Naive thymus-derived CD4-positive, alpha-beta T cell (primary cell): ENCODE measurements around the gene C20orf173. TPM values are rescaled to one million over a fixed set of nuclear protein-coding genes. Genes with fewer than 3 reads are reported as not detected.
A peak's percentile ranks its signal among the peaks of the same experiment; 100 is the strongest.

ENCODE experiments used
- ATAC-seq: fragments of 150-1000 bp; cut with Tn5 transposase; 2 replicates; pipeline ENCODE4 v1.10.0; 2021; ENCODE audit warnings: mild to moderate bottlenecking, moderate library complexity
- CTCF ChIA-PET: fragments of 350-600 bp; sonication (Branson Sonifier 250); formaldehyde crosslinking; loops from one replicate; lab custom pipeline; 2021; ENCODE audit warnings: antibody characterized with exemption; lab: Charles Lee
- POLR2A ChIA-PET: fragments of 350-600 bp; sonication (Branson Sonifier 250); formaldehyde crosslinking; loops from one replicate; lab custom pipeline; 2021; ENCODE audit warnings: antibody characterized with exemption, inconsistent platforms; lab: Charles Lee
- DNase-seq, 9 donors: peaks; one replicate each; pipeline versions ENCODE4 v3.0.0 to v3.0.0-alpha.2; 2020 to 2022; ENCODE audit warnings: mixed read lengths in 1 of 9
- H3K27ac ChIP-seq: one replicate; pipeline ENCODE4 v1.7.0; 2013; ENCODE audit warnings: mild to moderate bottlenecking, low read depth, low read length, moderate library complexity
- H3K27me3 ChIP-seq, 2 donors: one replicate each; pipeline ENCODE4 v1.7.0; 2013; ENCODE audit warnings: low read length in 2 of 2, mild to moderate bottlenecking in 2 of 2, moderate library complexity in 2 of 2; ENCODE audit not compliant: control insufficient read depth in 2 of 2, insufficient read depth in 2 of 2
- H3K36me3 ChIP-seq, 3 experiments: 1 replicate in 2 of 3; 2 replicates in 1 of 3; pipeline ENCODE4 v1.7.0; 2013; ENCODE audit warnings: low read length in 3 of 3, mild to moderate bottlenecking in 3 of 3, moderate library complexity in 1 of 3; ENCODE audit not compliant: insufficient read depth in 3 of 3, control insufficient read depth in 2 of 3
- H3K4me1 ChIP-seq, 2 donors: one replicate each; pipeline ENCODE4 v1.7.0; 2013; ENCODE audit warnings: low read length in 2 of 2, mild to moderate bottlenecking in 2 of 2, moderate library complexity in 1 of 2; ENCODE audit not compliant: control insufficient read depth in 2 of 2, insufficient read depth in 2 of 2
- H3K4me3 ChIP-seq: 2 replicates; pipeline ENCODE4 v1.7.0; 2013; ENCODE audit warnings: mild to moderate bottlenecking, low read length
- H3K9me3 ChIP-seq, 3 experiments: 1 replicate in 2 of 3; 2 replicates in 1 of 3; pipeline ENCODE4 v1.7.0; 2013; ENCODE audit warnings: low read length in 3 of 3; ENCODE audit not compliant: control insufficient read depth in 2 of 3
- H3K27ac Mint-ChIP-seq, 9 donors: one replicate each; pipeline ENCODE4 v1.8.0; 2020 to 2022; ENCODE audit warnings: mixed read lengths in 9 of 9, mild to moderate bottlenecking in 8 of 9, moderate library complexity in 5 of 9, inconsistent platforms in 2 of 9
- H3K27me3 Mint-ChIP-seq, 5 donors: one replicate each; pipeline ENCODE4 v1.8.0; 2021 to 2022; ENCODE audit warnings: mixed read lengths in 5 of 5, mild to moderate bottlenecking in 1 of 5
- H3K36me3 Mint-ChIP-seq, 5 donors: one replicate each; pipeline ENCODE4 v1.8.0; 2020 to 2022; ENCODE audit warnings: mixed read lengths in 5 of 5, mild to moderate bottlenecking in 3 of 5, inconsistent platforms in 1 of 5
- H3K4me1 Mint-ChIP-seq, 7 donors: one replicate each; pipeline ENCODE4 v1.8.0; 2020 to 2022; ENCODE audit warnings: mixed read lengths in 7 of 7, mild to moderate bottlenecking in 3 of 7, inconsistent platforms in 1 of 7
- H3K4me3 Mint-ChIP-seq, 10 donors: one replicate each; pipeline ENCODE4 v1.8.0; 2020 to 2022; ENCODE audit warnings: mild to moderate bottlenecking in 10 of 10, mixed read lengths in 10 of 10, moderate library complexity in 6 of 10, inconsistent platforms in 2 of 10
- H3K9me3 Mint-ChIP-seq, 11 donors: one replicate each; pipeline ENCODE4 v1.8.0; 2020 to 2022; ENCODE audit warnings: mixed read lengths in 11 of 11, mild to moderate bottlenecking in 4 of 11, inconsistent platforms in 1 of 11, moderate library complexity in 1 of 11
- intact Hi-C, 2 donors: fragments of 100-400 bp; cut with micrococcal nuclease; formaldehyde crosslinking; loops; one replicate each; pipeline ENCODE4 v1.15.1; 2023
- polyA plus RNA-seq, 2 donors: library from polyadenylated mRNA; unstranded; fragments of 300-500 nt; fragmentation: Illumina TruSeq; gene quantifications; one replicate each; pipeline ENCODE4 v1.2.3, GENCODE V29; 2021
- total RNA-seq, 6 experiments: library from RNA in 5 of 6; stranded (reverse) in 5 of 6; gene quantifications; 1 replicate in 5 of 6; 2 replicates in 1 of 6; pipeline ENCODE4 v1.2.3 and lab custom pipeline; 2021 to 2026

The C20orf173 gene
- total and polyA plus RNA-seq, 7 experiments from 2014 or later: not detected

DNA sequence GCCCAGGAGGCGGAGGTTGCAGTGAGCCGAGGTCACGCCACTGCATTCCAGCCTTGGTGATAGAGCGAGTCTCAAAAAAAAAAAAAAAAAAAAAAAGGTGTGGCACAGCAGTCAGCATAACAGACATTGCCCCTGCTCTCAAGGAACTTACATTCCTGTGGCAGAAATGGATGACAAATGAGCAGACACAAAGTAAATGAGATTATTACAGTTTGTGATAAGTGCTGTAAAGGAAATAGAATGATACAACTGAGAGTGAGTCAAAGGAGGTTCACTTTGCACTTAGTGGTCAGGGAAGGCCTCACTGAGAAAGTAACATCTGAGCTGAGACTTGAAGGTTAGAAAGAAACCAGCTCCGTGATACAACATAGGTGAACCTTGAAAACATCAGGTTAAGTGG is 37.6 kb downstream of the C20orf173 start:
- peaks cover 23 to 27% of the 10 kb centered on the region in 2 donors for H3K4me1 ChIP-seq
- H3K9me3 ChIP-seq: no peaks in the 10 kb centered on the region
- Mint-ChIP-seq H3K4me3 (peak overlapping the region; percentile 99 to 100 (median 99)), H3K27ac (peak overlapping the region; percentile 98 to 100 (median 99)), H3K36me3 (peaks cover 24 to 50% (median 29%) of the 10 kb centered on the region in 5 donors), H3K9me3 (no peaks in the 10 kb centered on the region), H3K4me1 (peaks cover 47 to 87% (median 70%) of the 10 kb centered on the region in 7 donors), H3K27me3 (no peaks in the 10 kb centered on the region)
- no peaks in the 10 kb centered on the region for H3K27me3 ChIP-seq
- peak overlapping the region; percentile 84 for H3K27ac ChIP-seq
- intact Hi-C loops: loop anchor here (1.0 to 5.0 kb wide), 5 partner anchors 29 to 173 kb away; partner anchors contain the start of genes CEP250 (in 1 of the 2) and ERGIC3 (in 1 of the 2)
- peaks cover 12 to 45% (median 18%) of the 10 kb centered on the region in 3 experiments for H3K36me3 ChIP-seq
- DNase-seq (no peak), ATAC-seq (no peak)
- peak overlapping the region; percentile 92 for H3K4me3 ChIP-seq
- ChIA-PET CTCF (interaction anchor here (0.6 to 1.0 kb wide), 2 partner anchors 12 to 491 kb away, joined by 3 to 5 read pairs; no protein-coding TSS in a partner anchor), POLR2A (interaction anchor here (0.6 to 3.6 kb wide), 5 partner anchors 17 to 124 kb away, joined by 4 to 32 read pairs (median 7); partner anchors contain the start of genes CEP250 and ERGIC3)

DNA sequence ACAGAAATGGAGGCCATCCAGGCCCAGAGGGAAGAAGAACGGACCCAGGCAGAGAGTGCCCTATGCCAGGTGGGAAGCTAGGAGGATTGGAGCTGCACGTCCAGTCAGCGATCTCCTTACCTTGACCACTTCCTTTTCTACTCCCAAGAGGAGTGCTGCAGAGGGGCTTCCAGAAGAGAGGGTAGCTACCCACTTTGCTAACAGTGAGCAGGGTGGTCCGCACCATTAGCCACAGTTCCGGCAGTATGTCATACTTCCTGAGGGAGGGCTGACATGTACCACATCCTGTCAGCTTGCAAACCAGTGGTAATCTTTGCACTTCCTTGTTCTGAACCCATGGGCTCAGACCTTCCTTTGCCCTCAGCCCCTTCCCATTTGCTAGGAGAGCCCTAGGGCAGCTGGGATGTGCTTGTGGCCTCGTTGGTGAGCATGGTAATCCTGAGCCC is 38.7 kb downstream of the C20orf173 start:
- Mint-ChIP-seq H3K27ac (peak overlapping the region; percentile 98 to 100 (median 99)), H3K36me3 (peaks cover 20 to 46% (median 26%) of the 10 kb centered on the region in 5 donors), H3K27me3 (no peaks in the 10 kb centered on the region), H3K4me1 (peaks cover 47 to 92% (median 72%) of the 10 kb centered on the region in 7 donors), H3K4me3 (peak overlapping the region; percentile 99 to 100 (median 99)), H3K9me3 (no peaks in the 10 kb centered on the region)
- Histone ChIP-seq H3K27ac (peak overlapping the region; percentile 84), H3K4me1 (peaks cover 23 to 27% of the 10 kb centered on the region in 2 donors), H3K4me3 (peak overlapping the region; percentile 92), H3K9me3 (no peaks in the 10 kb centered on the region), H3K36me3 (peaks cover 10 to 38% (median 14%) of the 10 kb centered on the region in 3 experiments), H3K27me3 (no peaks in the 10 kb centered on the region)
- ChIA-PET POLR2A (interaction anchor here (0.6 to 3.6 kb wide), 16 partner anchors 8 to 463 kb away, joined by 3 to 32 read pairs (median 5); partner anchors contain the start of genes CEP250, CPNE1, ERGIC3 and RBM12), CTCF (interaction anchor here (0.7 to 1.3 kb wide), 6 partner anchors 8 to 712 kb away, joined by 3 to 6 read pairs (median 4); partner anchors contain the start of gene CEP250)
- peak; percentile 99 for ATAC-seq
- intact Hi-C loops: loop anchor here (1.0 to 5.0 kb wide), 8 partner anchors 28 to 175 kb away; partner anchors contain the start of genes CEP250 (in 2 of the 2) and ERGIC3 (in 1 of the 2)
- DNase-seq: peak; percentile 27 to 77 (median 67)

DNA sequence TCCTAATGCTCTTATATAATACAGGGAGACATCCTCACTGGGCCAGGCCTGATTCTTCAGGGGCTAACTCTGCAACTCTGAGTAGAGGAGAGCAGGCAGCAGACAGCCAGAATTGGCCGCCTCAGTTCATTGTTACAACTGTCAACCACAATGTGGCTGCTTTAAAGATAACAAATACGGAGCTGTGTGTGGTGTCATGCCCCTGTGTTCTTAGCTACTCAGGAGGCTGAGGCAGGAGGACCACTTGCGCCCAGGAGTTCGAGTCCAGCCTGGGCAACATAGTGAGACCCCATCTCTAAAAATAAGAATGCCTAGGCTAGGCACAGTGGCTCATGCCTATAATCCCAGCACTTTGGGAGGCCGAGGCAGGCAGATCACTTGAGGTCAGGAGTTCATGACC is 39.7 kb downstream of the C20orf173 start:
- Histone ChIP-seq H3K36me3 (peaks cover 8 to 28% (median 10%) of the 10 kb centered on the region in 3 experiments), H3K27ac (peak overlapping the region; percentile 84), H3K9me3 (no peaks in the 10 kb centered on the region), H3K27me3 (no peaks in the 10 kb centered on the region), H3K4me3 (peak overlapping the region; percentile 92), H3K4me1 (peaks cover 23 to 27% of the 10 kb centered on the region in 2 donors)
- Mint-ChIP-seq H3K9me3 (no peaks in the 10 kb centered on the region), H3K4me1 (peaks cover 38 to 83% (median 61%) of the 10 kb centered on the region in 7 donors), H3K36me3 (peaks cover 11 to 40% (median 18%) of the 10 kb centered on the region in 5 donors), H3K4me3 (peak overlapping the region; percentile 82 to 100 (median 99)), H3K27me3 (no peaks in the 10 kb centered on the region), H3K27ac (peak overlapping the region; percentile 57 to 99 (median 85))
- POLR2A ChIA-PET: interaction anchor here (0.6 to 3.6 kb wide), 7 partner anchors 18 to 464 kb away, joined by 3 to 32 read pairs (median 11); partner anchors contain the start of genes CEP250, CPNE1, ERGIC3 and RBM12
- ATAC-seq (no peak), DNase-seq (no peak)
- intact Hi-C loops: loop anchor here (1.0 to 5.0 kb wide), 6 partner anchors 27 to 130 kb away; partner anchors contain the start of genes CEP250 (in 2 of the 2) and ERGIC3 (in 1 of the 2)
- CTCF ChIA-PET: no interaction called here

- H3K4me1 Mint-ChIP-seq: peaks cover 37 to 72% (median 59%) of the 10 kb centered on the region in 7 donors
- POLR2A ChIA-PET: no interaction called here
Measured at GRCh38 chr20:35487479-35487878, 42.0 kb downstream of the C20orf173 start.

DNA sequence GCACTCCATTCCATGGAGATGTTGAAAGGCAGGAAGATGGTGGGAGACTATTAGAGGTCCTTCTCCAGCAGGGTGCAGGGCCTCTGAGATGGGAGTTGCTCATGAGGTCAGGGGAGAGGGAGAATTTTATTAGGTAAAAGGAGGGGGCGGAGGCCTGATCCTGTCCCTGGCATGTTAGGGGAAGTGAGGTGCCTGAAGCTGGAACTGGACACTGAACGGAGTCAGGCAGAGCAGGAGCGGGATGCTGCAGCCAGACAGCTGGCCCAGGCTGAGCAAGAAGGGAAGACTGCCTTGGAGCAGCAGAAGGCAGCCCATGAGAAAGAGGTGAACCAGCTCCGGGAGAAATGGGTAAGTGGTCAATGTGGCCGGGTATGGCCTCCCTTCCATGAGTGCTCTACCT is 49.7 kb downstream of the C20orf173 start:
- peaks cover 12 to 21% (median 20%) of the 10 kb centered on the region in 7 donors for H3K4me1 Mint-ChIP-seq
- H3K27ac Mint-ChIP-seq: peak overlapping the region in 7 of 9 donors; percentile 0 to 87 (median 74)
- H3K9me3 Mint-ChIP-seq: peaks cover 0 to 5% (median 0%) of the 10 kb centered on the region in 11 donors
- H3K36me3 Mint-ChIP-seq: peaks cover 11 to 27% (median 18%) of the 10 kb centered on the region in 5 donors
- Histone ChIP-seq H3K4me3 (no peak overlapping the region), H3K4me1 (no peaks in the 10 kb centered on the region), H3K27me3 (no peaks in the 10 kb centered on the region), H3K9me3 (no peaks in the 10 kb centered on the region), H3K36me3 (peaks cover 13 to 59% (median 16%) of the 10 kb centered on the region in 3 experiments), H3K27ac (peak overlapping the region; percentile 6)
- intact Hi-C loops: no loop called here
- ChIA-PET POLR2A (interaction anchor here (0.6 to 1.1 kb wide), 2 partner anchors 13 to 186 kb away, joined by 3 read pairs; no protein-coding TSS in a partner anchor), CTCF (interaction anchor here (0.7 to 1.6 kb wide), 5 partner anchors 11 to 404 kb away, joined by 3 to 6 read pairs (median 3); no protein-coding TSS in a partner anchor)
- H3K27me3 Mint-ChIP-seq: no peaks in the 10 kb centered on the region
- DNase-seq: no peak
- no peak overlapping the region for H3K4me3 Mint-ChIP-seq
- no peak for ATAC-seq

More at GRCh38 chr20:35487479-35487878, 42.0 kb downstream of the C20orf173 start:
- Histone ChIP-seq H3K27ac (no peak overlapping the region), H3K27me3 (no peaks in the 10 kb centered on the region), H3K9me3 (no peaks in the 10 kb centered on the region), H3K4me1 (peaks cover 20% of the 10 kb centered on the region in 2 donors), H3K36me3 (peaks cover 0 to 18% (median 9%) of the 10 kb centered on the region in 3 experiments), H3K4me3 (no peak overlapping the region)
- H3K9me3 Mint-ChIP-seq: peaks cover 0 to 5% (median 0%) of the 10 kb centered on the region in 11 donors
- H3K4me3 Mint-ChIP-seq: peak overlapping the region in 2 of 10 donors; percentile 62 to 100
- intact Hi-C loops: no loop called here
- CTCF ChIA-PET: interaction anchor here (1.3 kb wide), 1 partner anchor 24 kb away, joined by 5 read pairs; no protein-coding TSS in a partner anchor
- DNase-seq (no peak), ATAC-seq (no peak)
- H3K27ac Mint-ChIP-seq: peak overlapping the region in 6 of 9 donors; percentile 15 to 99 (median 61)
- peaks cover 8 to 50% (median 18%) of the 10 kb centered on the region in 5 donors for H3K36me3 Mint-ChIP-seq
- no peaks in the 10 kb centered on the region for H3K27me3 Mint-ChIP-seq

DNA sequence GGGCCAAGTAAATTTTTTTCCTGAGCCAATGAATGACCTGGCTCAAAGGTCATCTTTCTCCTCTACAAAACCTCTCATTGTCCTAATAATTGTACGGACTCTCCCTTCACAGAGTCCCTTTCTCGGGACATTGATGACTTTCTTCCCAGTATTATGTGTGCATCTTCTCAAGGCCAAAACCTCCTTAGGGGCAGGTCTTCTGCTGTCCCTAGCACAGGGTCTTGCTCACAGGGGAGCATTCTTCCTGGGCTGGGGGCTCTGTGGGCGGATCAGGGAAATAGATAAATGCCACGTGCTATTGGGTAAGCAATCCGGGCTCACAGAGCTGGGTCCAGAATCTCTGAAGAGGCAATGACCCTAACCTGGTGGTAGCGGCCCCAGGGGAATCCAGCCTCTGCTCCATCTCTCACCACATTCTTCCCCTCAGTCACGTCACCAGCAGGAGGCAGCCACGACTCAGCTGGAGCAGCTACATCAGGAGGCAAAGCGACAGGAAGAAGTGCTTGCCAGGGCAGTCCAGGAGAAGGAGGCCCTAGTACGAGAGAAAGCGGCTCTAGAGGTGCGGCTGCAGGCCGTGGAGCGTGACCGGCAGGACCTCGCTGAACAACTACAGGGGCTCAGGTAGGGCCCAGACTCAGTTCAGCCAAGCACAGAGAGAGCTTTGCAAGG is 50.5 kb downstream of the C20orf173 start:
- ChIA-PET CTCF (interaction anchor here (0.7 to 1.6 kb wide), 5 partner anchors 12 to 405 kb away, joined by 3 to 6 read pairs (median 3); no protein-coding TSS in a partner anchor), POLR2A (interaction anchor here (0.6 kb wide), 1 partner anchor 762 kb away, joined by 3 read pairs; no protein-coding TSS in a partner anchor)
- Histone ChIP-seq H3K27me3 (no peaks in the 10 kb centered on the region), H3K27ac (peak overlapping the region; percentile 6), H3K36me3 (peaks cover 15 to 61% (median 17%) of the 10 kb centered on the region in 3 experiments), H3K9me3 (no peaks in the 10 kb centered on the region), H3K4me3 (no peak overlapping the region), H3K4me1 (no peaks in the 10 kb centered on the region)
- Mint-ChIP-seq H3K27ac (peak overlapping the region in 8 of 9 donors; percentile 0 to 87 (median 66)), H3K4me3 (no peak overlapping the region), H3K9me3 (no peaks in the 10 kb centered on the region), H3K4me1 (peaks cover 8 to 16% (median 13%) of the 10 kb centered on the region in 7 donors), H3K36me3 (peaks cover 4 to 19% (median 13%) of the 10 kb centered on the region in 5 donors), H3K27me3 (no peaks in the 10 kb centered on the region)
- DNase-seq (peak in 2 of 9 donors; percentile 8 to 17), ATAC-seq (peak; percentile 20)
- intact Hi-C loops: no loop called here
